RWPE1 (cell line): ENCODE data around the gene KY.

Experiments used
- CTCF ChIA-PET: fragments of 350-600 bp; sonication (Branson Sonifier 250); formaldehyde crosslinking; extraction: SDS; loops from one replicate; lab custom pipeline; 2021; lab: Yijun Ruan, JAX
- POLR2A ChIA-PET: fragments of 400-600 bp; formaldehyde crosslinking; extraction: SDS; loops from one replicate; lab custom pipeline; 2020; ENCODE audit warnings: antibody characterized with exemption; ENCODE audit not compliant: low non-redundant PET; lab: Yijun Ruan, JAX
- DNase-seq: peaks from one replicate; pipeline ENCODE4 v3.0.0; 2012; ENCODE audit warnings: low spot score
- H3K27ac ChIP-seq: fragments of 450-650 bp; 2 replicates; pipeline ENCODE4 v1.5.1; 2017
- CTCF ChIP-seq: fragments of 450-650 bp; conservative IDR thresholded peaks from 2 replicates; pipeline ENCODE4 v1.5.1; 2017; ENCODE audit warnings: low read depth, mild to moderate bottlenecking

Gene KY

GRCh38 chr3:134605556-134605955 lies 45.3 kb downstream of the KY start:
- ChIA-PET POLR2A (no interaction called here), CTCF (no interaction called here)

GRCh38 chr3:134603956-134604355 lies 46.9 kb downstream of the KY start:
- TF ChIP-seq CTCF, result no peak
- POLR2A ChIA-PET, result no interaction called here
- DNase-seq, result no peak
- CTCF ChIA-PET, result no interaction called here
- H3K27ac ChIP-seq, result no peak overlapping the region

More at GRCh38 chr3:134605556-134605955, 45.3 kb downstream of the KY start:
- H3K27ac ChIP-seq, result no peak overlapping the region
- DNase-seq, result no peak
- TF ChIP-seq CTCF, result no peak

GRCh38 chr3:134603480-134603879 lies 47.3 kb downstream of the KY start:
- DNase-seq, result no peak
- no peak for TF ChIP-seq CTCF
- H3K27ac ChIP-seq, result no peak overlapping the region
- CTCF ChIA-PET, result interaction anchor here (0.6 kb wide), 1 partner anchor 9 kb away, joined by 3 read pairs; no protein-coding TSS in a partner anchor
- POLR2A ChIA-PET, result no interaction called here

- TF ChIP-seq CTCF, result no peak
- no peak overlapping the region for H3K27ac ChIP-seq
- ChIA-PET CTCF (interaction anchor here (0.6 to 1.0 kb wide), 4 partner anchors 11 to 192 kb away, joined by 3 to 5 read pairs (median 3); partner anchors contain the start of gene EPHB1), POLR2A (no interaction called here)
- DNase-seq, result no peak
Measured at GRCh38 chr3:134602440-134602814, 48.4 kb downstream of the KY start.

- H3K27ac ChIP-seq, result no peak overlapping the region
- no peak for TF ChIP-seq CTCF
- ChIA-PET CTCF (interaction anchor here (0.6 to 1.9 kb wide), 12 partner anchors 10 to 1313 kb away, joined by 3 to 18 read pairs (median 4); partner anchors contain the start of gene EPHB1), POLR2A (no interaction called here)
- no peak for DNase-seq
Measured at GRCh38 chr3:134601539-134602439, 49.0 kb downstream of the KY start.

GRCh38 chr3:134600685-134601463 lies 49.9 kb downstream of the KY start:
- peak; percentile 78 for DNase-seq
- CTCF ChIA-PET, result interaction anchor here (0.5 to 1.9 kb wide), 30 partner anchors 10 to 1315 kb away, joined by 3 to 18 read pairs (median 4); partner anchors contain the start of gene EPHB1
- H3K27ac ChIP-seq, result no peak overlapping the region
- TF ChIP-seq CTCF, result peak; percentile 98
- POLR2A ChIA-PET, result no interaction called here
